Brain pericyte (primary cell): ENCODE results near the gene PDZD4.

Experiments used
- DNase-seq: peaks from one replicate; pipeline ENCODE4 v3.0.0-alpha.2; 2012; ENCODE audit warnings: low read depth, low spot score

Gene PDZD4, protein sequence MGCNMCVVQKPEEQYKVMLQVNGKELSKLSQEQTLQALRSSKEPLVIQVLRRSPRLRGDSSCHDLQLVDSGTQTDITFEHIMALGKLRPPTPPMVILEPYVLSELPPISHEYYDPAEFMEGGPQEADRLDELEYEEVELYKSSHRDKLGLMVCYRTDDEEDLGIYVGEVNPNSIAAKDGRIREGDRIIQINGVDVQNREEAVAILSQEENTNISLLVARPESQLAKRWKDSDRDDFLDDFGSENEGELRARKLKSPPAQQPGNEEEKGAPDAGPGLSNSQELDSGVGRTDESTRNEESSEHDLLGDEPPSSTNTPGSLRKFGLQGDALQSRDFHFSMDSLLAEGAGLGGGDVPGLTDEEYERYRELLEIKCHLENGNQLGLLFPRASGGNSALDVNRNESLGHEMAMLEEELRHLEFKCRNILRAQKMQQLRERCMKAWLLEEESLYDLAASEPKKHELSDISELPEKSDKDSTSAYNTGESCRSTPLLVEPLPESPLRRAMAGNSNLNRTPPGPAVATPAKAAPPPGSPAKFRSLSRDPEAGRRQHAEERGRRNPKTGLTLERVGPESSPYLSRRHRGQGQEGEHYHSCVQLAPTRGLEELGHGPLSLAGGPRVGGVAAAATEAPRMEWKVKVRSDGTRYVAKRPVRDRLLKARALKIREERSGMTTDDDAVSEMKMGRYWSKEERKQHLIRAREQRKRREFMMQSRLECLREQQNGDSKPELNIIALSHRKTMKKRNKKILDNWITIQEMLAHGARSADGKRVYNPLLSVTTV

DNA sequence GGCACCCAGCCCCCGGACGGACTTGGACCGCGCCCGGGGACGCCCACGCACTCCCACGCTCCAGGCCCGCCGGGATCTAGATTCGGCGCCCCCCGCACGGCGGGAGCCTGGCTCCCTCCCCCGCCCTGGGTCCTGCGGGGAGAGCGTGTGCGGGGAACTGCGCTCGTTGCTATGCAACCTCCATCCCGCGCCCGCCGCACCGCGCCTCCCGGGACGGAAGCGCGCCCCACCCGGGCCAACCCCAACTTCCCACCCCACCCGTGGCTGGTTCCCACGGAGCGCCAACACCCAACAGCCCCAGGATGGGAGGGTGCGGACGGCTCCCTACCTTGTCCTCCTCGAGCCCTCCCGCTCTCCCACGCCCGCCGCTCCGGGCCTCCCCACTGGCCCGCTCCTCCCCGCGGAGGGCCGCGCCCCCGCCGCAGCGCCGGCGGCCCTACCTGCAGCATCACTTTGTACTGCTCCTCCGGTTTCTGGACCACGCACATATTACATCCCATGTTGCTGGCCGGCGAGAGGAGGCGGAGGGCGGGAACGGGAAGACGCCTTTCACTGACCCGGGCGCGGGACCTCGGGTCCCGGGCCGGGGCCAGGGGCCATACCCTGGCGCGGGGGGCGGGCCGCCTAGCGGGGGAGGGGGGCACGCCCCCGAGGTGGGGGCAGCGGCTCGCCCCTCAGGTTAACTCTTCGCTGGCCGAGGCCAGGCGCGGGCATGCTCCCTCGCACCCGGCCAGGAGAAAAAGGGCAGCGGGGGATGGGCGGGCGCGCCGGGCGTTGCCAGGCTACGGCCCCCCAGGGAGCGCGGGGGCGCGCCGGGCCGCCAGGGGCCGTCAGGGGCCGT, at the start of gene PDZD4:
Gene PDZD4 (minus strand): TSS at position 746 of the 841 bp plus-strand sequence. CDS start 246 bp downstream, at position 500.
- DNase-seq, result no peak

DNA sequence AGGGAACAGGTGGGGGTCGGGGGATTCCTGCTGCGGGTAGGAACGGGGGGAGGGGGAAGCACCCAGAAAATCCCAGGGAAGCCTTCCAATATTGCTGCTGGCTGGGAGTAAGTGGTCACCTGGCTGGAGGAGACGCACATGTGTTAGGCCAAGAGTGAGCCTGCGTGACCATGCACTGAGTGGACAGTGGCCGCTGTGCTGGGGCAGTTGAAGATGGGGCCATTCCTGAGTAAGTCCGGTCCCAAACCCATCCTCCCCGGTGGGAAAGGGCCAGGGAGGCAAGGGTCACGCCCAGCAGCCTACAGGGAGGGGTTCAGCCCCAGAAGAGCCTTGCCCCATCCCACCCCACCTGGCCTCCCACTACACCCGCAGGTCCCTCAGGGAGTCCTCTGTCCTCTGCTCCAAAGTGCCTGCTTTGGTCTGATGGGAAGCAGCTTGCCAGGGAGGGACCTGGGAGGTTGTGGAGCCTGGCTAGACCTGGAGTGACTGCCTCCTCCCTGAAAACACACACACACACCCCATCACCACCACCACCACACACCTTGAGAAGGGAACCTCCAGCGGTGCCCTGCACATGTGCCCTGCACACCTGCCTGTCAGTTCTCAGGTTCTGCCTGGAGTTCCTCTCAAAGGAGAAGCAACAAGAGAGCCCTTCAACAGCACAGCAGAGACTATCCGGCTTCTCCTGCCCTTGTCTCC, 49.5 kb upstream of the PDZD4 start:
- no peak for DNase-seq

DNA sequence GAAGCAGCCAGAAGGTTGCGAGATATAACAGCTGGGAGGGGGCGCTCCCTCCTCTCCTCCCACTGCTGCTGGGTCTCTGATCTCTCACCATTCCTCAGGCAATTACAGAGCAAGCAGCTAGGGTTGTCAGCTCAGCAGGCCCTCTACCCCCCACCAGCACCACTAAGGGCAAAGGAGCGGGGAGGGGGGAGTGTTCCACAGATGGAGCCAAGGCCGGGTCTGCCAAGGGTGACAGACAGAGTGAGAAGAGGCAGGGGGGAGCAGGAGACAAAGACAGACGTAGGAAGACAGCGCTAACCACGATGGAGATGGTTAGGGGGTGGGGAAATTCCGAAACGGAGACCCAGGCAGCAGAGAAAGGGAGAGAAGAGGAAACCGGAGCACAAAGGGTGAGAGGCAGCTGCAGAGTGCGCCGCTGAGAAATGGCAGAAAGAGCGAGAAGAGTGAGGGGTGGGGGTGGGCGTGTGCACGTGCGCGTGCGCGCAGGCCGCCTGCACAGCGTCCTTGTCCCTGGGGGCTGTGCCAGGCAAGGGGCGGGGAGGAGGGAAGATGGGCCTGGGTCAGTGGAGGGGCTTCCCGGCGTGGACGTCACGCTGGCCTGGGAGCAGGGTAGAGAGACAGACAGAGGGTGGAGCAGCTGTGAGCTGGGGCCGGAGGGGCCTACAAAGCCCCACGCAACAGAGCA, 48.8 kb upstream of the PDZD4 start:
- no peak for DNase-seq

DNA sequence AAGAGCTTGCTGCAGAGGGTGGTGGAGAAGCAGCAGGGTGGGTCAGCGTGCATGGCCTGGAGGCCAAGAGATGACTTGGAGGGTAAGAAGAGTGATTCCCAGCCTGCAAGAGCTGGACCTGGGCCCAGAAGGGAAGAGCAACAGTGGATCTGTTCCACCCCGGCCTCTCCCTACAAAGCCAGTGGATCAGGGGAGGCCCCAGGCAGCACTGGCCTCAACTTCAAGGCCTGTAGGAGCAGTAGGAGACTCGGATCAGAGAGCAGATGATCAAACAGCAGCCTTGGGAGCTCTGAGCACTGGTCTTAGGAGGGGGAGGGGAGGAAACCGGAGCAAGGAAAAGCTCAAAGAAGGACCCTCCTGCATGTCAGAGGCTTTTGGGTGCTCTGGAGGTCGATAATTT, 48.0 kb upstream of the PDZD4 start:
- DNase-seq, result no peak

DNA sequence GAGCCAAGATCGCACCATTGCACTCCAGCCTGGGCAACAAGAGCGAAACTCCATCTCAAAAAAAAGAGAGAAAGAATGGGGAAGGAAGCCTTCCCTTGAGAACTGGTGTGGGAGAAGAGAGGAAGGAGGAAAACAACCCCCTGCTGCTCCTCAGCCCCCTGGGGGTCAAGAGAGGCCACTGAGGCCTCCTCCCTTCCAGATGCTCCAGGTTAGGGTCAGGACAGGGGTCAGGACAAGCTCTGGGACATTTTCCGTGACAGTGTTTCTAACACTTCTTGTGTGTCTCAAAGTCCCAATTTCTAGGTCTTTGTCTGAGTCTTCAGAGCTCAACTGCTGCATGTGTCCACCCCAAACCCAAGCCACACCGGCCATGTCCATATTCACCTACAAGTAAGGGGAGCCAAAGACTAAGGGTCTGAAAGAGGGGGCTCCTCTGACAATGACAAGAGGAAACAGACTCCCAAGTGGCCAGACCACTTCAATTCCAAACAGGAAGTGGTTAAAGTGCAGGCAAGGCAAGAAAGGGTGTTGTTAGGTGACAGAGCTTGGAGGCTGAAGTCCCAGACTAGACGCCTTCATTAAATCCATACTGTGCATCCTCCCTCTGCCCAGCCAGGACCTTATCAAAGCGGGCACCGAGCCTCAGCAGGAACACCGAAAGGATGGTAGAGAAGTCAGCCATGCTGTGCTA, 47.4 kb upstream of the PDZD4 start:
- DNase-seq, result no peak

DNA sequence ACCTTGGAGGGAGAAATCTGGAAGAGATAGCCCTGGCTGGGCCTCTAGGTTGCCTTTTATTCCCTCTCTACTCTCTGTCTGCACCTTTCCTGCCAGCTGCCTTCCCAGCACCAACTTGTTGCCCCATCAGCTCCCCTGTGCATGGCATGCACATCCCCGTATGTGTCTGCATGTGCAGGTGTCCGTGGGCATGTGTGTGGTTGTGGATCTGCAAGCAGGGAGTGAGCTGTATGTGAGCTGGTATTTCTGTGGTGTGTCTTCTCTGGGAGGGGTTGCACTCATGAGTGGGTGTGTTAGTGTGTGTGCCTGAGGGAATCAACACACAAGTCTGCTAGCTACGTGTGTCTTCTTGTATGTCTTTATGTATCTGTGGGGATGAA, 45.8 kb upstream of the PDZD4 start:
- no peak for DNase-seq

DNA sequence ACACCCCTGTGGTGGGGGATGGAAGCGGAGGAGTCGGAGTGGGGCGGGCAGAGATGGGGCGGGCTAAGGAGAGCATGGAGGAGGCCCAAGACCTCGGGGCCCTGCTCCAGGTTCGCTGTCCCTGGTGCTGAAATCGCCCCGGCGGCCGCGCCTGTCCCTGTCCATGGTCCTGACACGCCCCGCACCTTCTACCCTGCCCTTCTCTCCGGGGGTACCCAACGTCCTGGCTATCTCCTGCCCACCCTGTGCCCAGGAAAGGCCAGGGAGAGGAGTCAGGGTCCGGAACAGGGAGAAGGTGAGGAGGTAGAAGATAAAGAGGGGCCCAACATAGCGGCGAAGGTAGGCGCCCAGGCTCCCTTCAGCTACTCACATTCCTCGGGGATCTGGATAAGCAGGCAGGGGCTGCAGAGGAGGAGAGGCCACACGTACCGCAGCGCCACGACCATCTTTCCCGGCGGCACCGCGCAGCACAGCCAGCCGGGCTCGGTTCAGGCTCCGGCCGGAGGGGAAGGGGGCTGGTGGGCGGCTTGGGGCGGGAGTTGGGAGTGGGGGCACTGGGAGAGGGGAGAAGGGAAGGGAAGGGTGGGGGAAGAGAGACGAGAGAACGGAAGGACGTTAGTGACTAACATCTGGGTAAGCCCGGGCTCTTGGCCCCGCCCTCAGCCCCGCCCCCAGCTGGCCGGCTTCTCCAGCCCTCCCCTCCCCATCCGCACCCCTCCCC, 45.2 kb upstream of the PDZD4 start:
- no peak for DNase-seq

DNA sequence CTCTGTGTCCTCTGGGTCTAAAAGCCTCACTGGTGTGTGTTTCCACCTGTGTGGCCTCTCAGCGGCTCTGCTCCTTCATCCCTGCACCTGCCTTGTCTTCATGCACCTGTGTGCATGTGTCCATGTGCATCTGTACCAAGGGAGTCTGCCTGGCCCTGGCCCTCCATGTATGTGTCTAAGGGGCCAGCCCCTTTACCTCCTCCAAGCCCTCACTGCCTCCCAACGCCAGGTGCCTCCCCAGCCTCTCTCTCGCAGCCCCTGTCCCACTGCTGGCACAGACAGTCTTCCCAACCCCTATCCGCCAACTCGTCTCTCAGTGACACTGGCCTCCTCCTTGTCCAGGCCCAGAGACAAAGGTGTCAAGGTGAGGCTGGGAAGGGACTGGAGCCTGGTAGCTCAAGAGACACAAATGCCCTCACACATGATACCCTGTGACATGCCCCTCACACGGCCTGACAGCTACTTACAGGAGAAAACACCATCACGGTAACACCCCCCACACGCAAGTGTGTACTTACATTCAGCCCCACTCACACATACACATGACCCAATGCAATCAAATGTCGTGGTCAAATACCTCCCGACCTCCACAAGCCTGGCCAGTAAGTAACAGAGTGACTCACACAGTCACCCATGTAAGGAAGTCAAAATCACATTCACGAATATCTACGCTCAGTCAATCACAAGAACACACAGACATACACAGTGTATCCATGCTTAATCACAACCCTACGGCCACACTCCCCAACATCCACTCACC, 44.2 kb upstream of the PDZD4 start:
- no peak for DNase-seq

DNA sequence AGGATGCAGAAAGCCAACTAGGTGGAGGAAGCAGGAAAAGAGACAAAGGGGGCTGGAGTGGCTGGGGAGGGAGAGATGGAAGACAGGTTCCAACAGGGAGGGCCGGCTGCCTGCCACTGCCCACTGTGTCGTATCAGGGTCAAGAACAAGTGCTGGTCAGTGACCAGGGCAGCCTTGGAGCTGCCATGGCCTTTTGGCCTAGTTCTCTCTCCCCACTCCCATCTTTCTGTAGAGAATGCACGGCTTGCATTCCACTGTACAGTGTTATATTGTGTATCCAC, 43.7 kb upstream of the PDZD4 start:
- DNase-seq, result no peak

DNA sequence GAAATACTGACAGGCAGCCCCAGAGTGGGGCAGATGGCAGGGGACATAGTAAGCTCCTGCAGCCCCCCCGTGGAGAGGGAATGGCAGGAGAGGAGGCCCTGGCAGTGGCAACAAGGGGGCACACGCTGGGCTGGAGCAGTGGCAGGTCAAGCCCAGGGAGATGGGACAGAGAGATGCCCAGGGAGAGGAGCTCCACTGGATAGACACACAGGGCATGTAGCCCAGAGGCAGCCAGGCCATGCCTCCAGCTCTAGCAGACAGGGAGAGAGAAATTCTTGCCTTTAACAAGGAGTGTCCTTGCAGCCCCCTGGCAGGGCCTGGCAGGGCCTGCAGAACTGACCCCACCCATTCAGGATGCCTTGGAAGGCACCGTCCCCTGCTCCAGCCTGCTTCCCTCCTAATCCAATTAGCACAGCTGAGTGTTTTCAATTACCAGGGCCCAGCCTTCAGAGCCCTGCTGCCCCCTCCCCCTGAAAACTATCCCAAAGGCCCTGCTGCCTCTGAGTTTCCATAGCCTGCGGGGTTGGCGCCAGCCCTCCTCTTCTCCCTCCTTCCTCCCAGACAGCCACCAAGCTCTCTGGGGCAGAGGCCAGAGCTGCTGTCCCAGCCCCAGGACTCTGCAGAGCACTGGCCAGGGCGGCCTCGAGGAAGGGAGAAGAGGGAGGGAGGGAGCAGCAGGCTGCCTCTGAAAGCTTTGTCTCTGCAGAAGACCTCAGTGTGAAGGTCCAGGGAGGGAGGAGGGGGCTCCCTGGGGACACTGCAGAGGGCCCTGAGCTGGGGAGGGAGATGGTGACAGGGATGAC, 43.1 kb upstream of the PDZD4 start:
- no peak for DNase-seq

DNA sequence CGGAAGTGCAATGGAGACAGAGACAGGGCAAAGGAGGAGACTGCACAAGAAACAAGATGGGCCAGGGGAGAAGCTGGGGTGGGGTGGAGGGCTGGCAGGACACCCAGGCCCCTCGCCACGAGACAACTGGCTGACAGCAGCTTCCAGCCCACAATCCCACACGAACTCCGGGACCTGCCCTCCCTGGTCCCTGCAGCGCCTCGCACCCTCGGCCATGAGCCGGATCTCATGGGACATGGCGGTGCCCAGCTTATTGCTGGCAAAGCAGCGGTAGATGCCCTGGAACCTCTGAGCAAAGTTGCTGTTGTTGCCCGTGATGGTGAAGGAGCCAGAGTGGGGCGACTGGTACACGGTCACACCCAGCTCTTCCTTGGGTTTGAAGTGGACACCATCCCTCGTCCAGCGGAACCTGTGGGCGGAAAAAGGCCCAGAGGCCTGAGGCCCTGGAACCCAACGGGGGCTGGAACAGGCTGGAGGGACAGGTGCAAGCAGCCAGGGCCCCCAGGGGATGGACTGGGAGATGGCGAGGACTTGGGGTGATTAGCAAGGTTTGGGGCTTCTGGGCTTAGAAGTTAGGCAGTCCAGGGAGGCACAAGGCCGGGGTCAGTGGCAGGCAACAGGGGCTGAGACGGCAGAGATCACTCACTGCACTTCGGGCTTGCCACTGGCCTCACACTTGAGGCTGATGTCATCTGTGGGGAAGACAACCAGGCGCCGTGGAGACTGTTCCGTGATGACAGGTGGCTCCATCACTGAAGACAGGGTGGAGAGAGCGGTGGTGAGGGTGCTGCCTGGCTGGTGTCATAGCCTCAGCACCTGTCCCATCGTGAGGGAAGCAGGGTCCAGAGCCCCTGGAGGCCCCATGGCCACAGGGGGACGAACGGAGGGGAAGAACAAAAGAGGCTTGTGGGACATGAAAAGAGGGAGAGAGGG, 41.9 kb upstream of the PDZD4 start:
- DNase-seq, result no peak

DNA sequence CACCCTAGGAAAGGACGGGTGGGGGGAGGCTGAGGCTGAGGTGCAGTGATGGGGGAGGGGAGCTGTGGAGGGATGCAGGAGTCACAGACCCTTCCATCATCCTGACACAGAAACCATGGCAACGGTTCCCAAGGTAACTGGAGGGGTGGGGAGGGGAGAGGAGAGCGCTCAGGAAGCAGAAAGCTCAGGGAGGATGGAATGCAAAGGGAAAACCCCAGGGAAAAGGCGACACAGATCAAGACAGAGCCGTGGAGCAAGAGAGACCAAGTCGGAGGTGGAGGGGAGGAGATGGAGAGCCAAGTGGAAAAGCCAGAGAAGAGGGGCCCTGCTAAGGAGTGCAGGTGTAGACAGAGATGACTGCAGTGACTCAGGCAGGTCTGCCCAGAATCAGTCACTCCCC, 41.1 kb upstream of the PDZD4 start:
- DNase-seq, result no peak

DNA sequence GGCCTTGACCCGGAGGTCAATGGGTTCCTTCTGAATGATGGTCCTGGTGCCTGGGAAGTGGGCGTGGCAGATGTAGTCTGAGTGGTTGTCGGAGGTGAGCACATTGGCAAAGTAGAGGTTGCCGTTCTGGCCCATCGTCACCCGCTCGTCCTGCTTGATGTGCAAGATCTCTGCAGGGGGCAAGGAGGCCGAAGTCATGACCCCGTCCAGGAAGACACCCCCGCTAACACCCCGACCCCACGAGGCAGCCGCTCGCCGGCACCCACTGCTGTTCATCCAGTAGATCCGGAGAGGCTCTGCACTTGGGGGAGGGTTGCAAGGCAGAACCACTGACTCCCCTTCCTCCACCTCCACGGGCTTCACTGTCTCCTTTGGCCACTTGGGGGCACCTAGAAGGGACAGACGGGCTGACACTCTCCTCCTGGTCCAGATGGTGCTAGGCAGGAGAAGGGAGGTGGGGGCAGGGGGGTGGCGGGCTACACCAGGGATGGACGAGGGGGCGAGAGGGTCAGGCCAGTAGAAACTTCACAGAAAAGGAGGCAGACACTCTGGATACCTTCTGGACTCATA, 40.5 kb upstream of the PDZD4 start:
- DNase-seq, result no peak

DNA sequence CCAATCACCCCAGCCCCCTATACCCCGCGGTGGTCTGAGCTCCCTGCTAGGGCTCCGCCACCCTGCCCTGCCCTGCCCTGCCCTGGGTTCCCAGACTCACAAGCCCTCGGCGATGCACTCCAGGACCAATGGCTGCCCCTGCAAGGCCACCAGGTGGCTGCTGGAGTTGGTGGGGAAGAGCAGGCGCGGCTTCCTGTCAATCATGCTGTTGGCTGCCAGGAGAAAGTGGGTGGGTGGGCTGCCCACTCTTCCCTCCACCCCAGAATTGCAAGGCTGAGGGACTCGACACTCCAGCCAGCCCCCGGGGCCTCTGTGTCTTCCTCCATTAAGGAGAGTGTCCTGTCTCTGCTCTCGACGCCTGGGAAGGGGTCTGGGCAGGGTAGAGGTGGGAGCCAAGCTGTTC, 39.9 kb upstream of the PDZD4 start:
- no peak for DNase-seq

DNA sequence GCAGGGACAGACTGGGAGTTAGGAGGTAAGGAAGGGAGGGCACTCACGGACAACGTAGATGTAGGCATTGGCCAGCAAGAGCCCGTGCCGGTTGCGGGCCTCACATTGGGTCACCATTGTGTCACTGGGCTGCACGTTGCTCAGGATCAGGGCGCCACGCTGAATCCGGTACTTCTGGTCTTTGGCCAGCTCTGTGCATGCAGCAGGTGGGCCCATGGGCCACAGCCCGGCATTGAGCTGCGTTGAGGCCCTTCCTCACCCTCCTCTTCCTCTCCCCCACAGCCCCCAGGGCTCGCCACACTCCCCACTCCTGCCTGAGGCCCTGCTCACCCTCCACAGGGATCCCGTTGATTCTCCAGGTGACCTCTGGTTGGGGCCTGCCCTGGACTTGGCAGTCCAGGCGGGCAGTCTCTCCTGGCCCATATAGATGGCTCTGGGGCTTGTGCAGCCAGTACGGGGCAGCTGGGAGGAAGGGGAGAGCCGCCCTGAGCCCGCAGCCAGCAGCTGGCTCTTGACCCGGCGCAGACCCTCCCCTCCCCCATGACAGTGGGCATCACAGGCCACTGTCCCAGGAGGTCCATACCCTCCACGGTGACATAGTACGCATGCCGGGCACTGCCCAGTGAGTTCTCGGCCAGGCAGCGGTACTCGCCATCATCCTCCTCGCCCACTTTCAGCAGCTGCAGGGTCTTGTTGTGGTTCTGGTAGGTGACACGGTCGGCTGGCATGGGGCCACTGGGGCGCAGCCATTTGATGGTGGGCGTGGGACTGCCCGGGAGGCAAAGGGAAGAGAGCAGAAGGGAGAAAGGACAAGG, 39.3 kb upstream of the PDZD4 start:
- DNase-seq, result no peak
